ENCODE measurements around the gene ITIH4. TPM values are rescaled to one million over a fixed set of nuclear protein-coding genes. Genes with fewer than 3 reads are reported as not detected.

The ITIH4 gene
- total RNA-seq, 4 donors from 2014 or later, result 0.33 to 5.8 (median 3.4) TPM

- no peak for TF ChIP-seq CTCF (IDR thresholded peaks at IDR 0.05; ENCODE audit: low read depth)
Measured at GRCh38 chr3:52800079-52800478, 30.4 kb downstream of the ITIH4 start.

- TF ChIP-seq CTCF (IDR thresholded peaks at IDR 0.05; ENCODE audit: low read depth), result no peak
Measured at GRCh38 chr3:52798978-52799476, 31.4 kb downstream of the ITIH4 start.

- no peak for TF ChIP-seq CTCF (IDR thresholded peaks at IDR 0.05; ENCODE audit: low read depth)
Measured at GRCh38 chr3:52798376-52798977, 32.0 kb downstream of the ITIH4 start.

GRCh38 chr3:52796411-52796810 lies 34.1 kb downstream of the ITIH4 start:
- no peak for TF ChIP-seq CTCF (IDR thresholded peaks at IDR 0.05; ENCODE audit: low read depth)

GRCh38 chr3:52795298-52795900 lies 35.1 kb downstream of the ITIH4 start:
- no peak for TF ChIP-seq CTCF (IDR thresholded peaks at IDR 0.05; ENCODE audit: low read depth)

GRCh38 chr3:52794612-52795099 lies 35.8 kb downstream of the ITIH4 start, which contains the start of gene ITIH3:
TSS of gene ITIH3 (plus strand) at chr3:52794796. CDS start at chr3:52794804, 8 bp downstream.
- TF ChIP-seq CTCF (IDR thresholded peaks at IDR 0.05; ENCODE audit: low read depth), result no peak

All from subcutaneous adipose tissue (tissue), 4 donors.